Measurements from ENCODE around the gene FAM9C. TPM values are rescaled to one million over a fixed set of nuclear protein-coding genes. Genes with fewer than 3 reads are reported as not detected.
"Not testable (repeated sequence)": the region's sequence is repeated elsewhere in the genome, so short reads cannot be mapped to it uniquely, and the experiment has no call there.

FAM9C gene
- total RNA-seq, 1 donor from 2014 or later, result under 0.01 TPM

GRCh38 chrX:13076176-13076961 lies 31.9 kb upstream of the FAM9C start:
- H3K27me3 ChIP-seq (ENCODE audit: control insufficient read depth in 3 of 3, insufficient read depth in 3 of 3, low read length in 3 of 3), result no peaks in the 10 kb centered on the region
- H3K9me3 ChIP-seq (ENCODE audit: control insufficient read depth in 3 of 3, low read length in 3 of 3), result no peaks in the 10 kb centered on the region
- H3K4me3 ChIP-seq (ENCODE audit: low read length in 3 of 3), result no peak overlapping the region
- H3K4me1 ChIP-seq (ENCODE audit: control insufficient read depth in 3 of 3, insufficient read depth in 3 of 3, low read length in 3 of 3), result no peaks in the 10 kb centered on the region
- H3K9ac ChIP-seq (ENCODE audit: low read depth in 1 of 3, low read length in 3 of 3), result no peak overlapping the region
- no peaks in the 10 kb centered on the region for H3K36me3 ChIP-seq (ENCODE audit: control insufficient read depth in 3 of 3, insufficient read depth in 3 of 3, low read length in 3 of 3)
- H3K27ac ChIP-seq (ENCODE audit: low read depth, low read length), result no peak overlapping the region

- Histone ChIP-seq H3K27me3 (ENCODE audit: control insufficient read depth in 3 of 3, insufficient read depth in 3 of 3, low read length in 3 of 3) (no peaks in the 10 kb centered on the region), H3K36me3 (ENCODE audit: control insufficient read depth in 3 of 3, insufficient read depth in 3 of 3, low read length in 3 of 3) (no peaks in the 10 kb centered on the region), H3K4me3 (ENCODE audit: low read length in 3 of 3) (no peak overlapping the region), H3K9ac (ENCODE audit: low read depth in 1 of 3, low read length in 3 of 3) (no peak overlapping the region), H3K4me1 (ENCODE audit: control insufficient read depth in 3 of 3, insufficient read depth in 3 of 3, low read length in 3 of 3) (no peaks in the 10 kb centered on the region), H3K27ac (ENCODE audit: low read depth, low read length) (no peak overlapping the region), H3K9me3 (ENCODE audit: control insufficient read depth in 3 of 3, low read length in 3 of 3) (no peaks in the 10 kb centered on the region)
Measured at GRCh38 chrX:13074297-13075262, 30.2 kb upstream of the FAM9C start.

GRCh38 chrX:13069771-13070416 lies 25.5 kb upstream of the FAM9C start:
- H3K27ac ChIP-seq (ENCODE audit: low read depth, low read length), result no peak overlapping the region
- H3K36me3 ChIP-seq (ENCODE audit: control insufficient read depth in 3 of 3, insufficient read depth in 3 of 3, low read length in 3 of 3), result no peaks in the 10 kb centered on the region
- H3K4me1 ChIP-seq (ENCODE audit: control insufficient read depth in 3 of 3, insufficient read depth in 3 of 3, low read length in 3 of 3), result no peaks in the 10 kb centered on the region
- H3K4me3 ChIP-seq (ENCODE audit: low read length in 3 of 3), result no peak overlapping the region
- no peaks in the 10 kb centered on the region for H3K27me3 ChIP-seq (ENCODE audit: control insufficient read depth in 3 of 3, insufficient read depth in 3 of 3, low read length in 3 of 3)
- no peak overlapping the region for H3K9ac ChIP-seq (ENCODE audit: low read depth in 1 of 3, low read length in 3 of 3)
- H3K9me3 ChIP-seq (ENCODE audit: control insufficient read depth in 3 of 3, low read length in 3 of 3), result no peaks in the 10 kb centered on the region

- Histone ChIP-seq H3K4me3 (ENCODE audit: low read length in 3 of 3) (no peak overlapping the region), H3K27ac (ENCODE audit: low read depth, low read length) (no peak overlapping the region), H3K9me3 (ENCODE audit: control insufficient read depth in 3 of 3, low read length in 3 of 3) (no peaks in the 10 kb centered on the region), H3K9ac (ENCODE audit: low read depth in 1 of 3, low read length in 3 of 3) (no peak overlapping the region), H3K27me3 (ENCODE audit: control insufficient read depth in 3 of 3, insufficient read depth in 3 of 3, low read length in 3 of 3) (no peaks in the 10 kb centered on the region), H3K4me1 (ENCODE audit: control insufficient read depth in 3 of 3, insufficient read depth in 3 of 3, low read length in 3 of 3) (no peaks in the 10 kb centered on the region), H3K36me3 (ENCODE audit: control insufficient read depth in 3 of 3, insufficient read depth in 3 of 3, low read length in 3 of 3) (no peaks in the 10 kb centered on the region)
Measured at GRCh38 chrX:13068651-13069050, 24.2 kb upstream of the FAM9C start.

- Histone ChIP-seq H3K4me1 (ENCODE audit: control insufficient read depth in 3 of 3, insufficient read depth in 3 of 3, low read length in 3 of 3) (no peaks in the 10 kb centered on the region), H3K27me3 (ENCODE audit: control insufficient read depth in 3 of 3, insufficient read depth in 3 of 3, low read length in 3 of 3) (no peaks in the 10 kb centered on the region), H3K27ac (ENCODE audit: low read depth, low read length) (no peak overlapping the region), H3K9me3 (ENCODE audit: control insufficient read depth in 3 of 3, low read length in 3 of 3) (no peaks in the 10 kb centered on the region), H3K4me3 (ENCODE audit: low read length in 3 of 3) (no peak overlapping the region), H3K9ac (ENCODE audit: low read depth in 1 of 3, low read length in 3 of 3) (no peak overlapping the region), H3K36me3 (ENCODE audit: control insufficient read depth in 3 of 3, insufficient read depth in 3 of 3, low read length in 3 of 3) (no peaks in the 10 kb centered on the region)
Measured at GRCh38 chrX:13067773-13068172, 23.4 kb upstream of the FAM9C start.

GRCh38 chrX:13066391-13066790 lies 22.0 kb upstream of the FAM9C start:
- Histone ChIP-seq H3K9me3 (ENCODE audit: control insufficient read depth in 3 of 3, low read length in 3 of 3) (no peaks in the 10 kb centered on the region), H3K4me3 (ENCODE audit: low read length in 3 of 3) (no peak overlapping the region), H3K36me3 (ENCODE audit: control insufficient read depth in 3 of 3, insufficient read depth in 3 of 3, low read length in 3 of 3) (no peaks in the 10 kb centered on the region), H3K27me3 (ENCODE audit: control insufficient read depth in 3 of 3, insufficient read depth in 3 of 3, low read length in 3 of 3) (no peaks in the 10 kb centered on the region), H3K27ac (ENCODE audit: low read depth, low read length) (no peak overlapping the region), H3K4me1 (ENCODE audit: control insufficient read depth in 3 of 3, insufficient read depth in 3 of 3, low read length in 3 of 3) (no peaks in the 10 kb centered on the region), H3K9ac (ENCODE audit: low read depth in 1 of 3, low read length in 3 of 3) (no peak overlapping the region)

GRCh38 chrX:13064599-13065143 lies 20.3 kb upstream of the FAM9C start:
- Histone ChIP-seq H3K27ac (ENCODE audit: low read depth, low read length) (no peak overlapping the region), H3K9ac (ENCODE audit: low read depth in 1 of 3, low read length in 3 of 3) (no peak overlapping the region)

GRCh38 chrX:13063124-13063523 lies 18.7 kb upstream of the FAM9C start:
- H3K36me3 ChIP-seq (ENCODE audit: control insufficient read depth in 3 of 3, insufficient read depth in 3 of 3, low read length in 3 of 3); H3K9me3 ChIP-seq (ENCODE audit: control insufficient read depth in 3 of 3, low read length in 3 of 3); H3K9ac ChIP-seq (ENCODE audit: low read depth in 1 of 3, low read length in 3 of 3); H3K4me3 ChIP-seq (ENCODE audit: low read length in 3 of 3); H3K27ac ChIP-seq (ENCODE audit: low read depth, low read length); H3K4me1 ChIP-seq (ENCODE audit: control insufficient read depth in 3 of 3, insufficient read depth in 3 of 3, low read length in 3 of 3); H3K27me3 ChIP-seq (ENCODE audit: control insufficient read depth in 3 of 3, insufficient read depth in 3 of 3, low read length in 3 of 3): not testable (repeated sequence)

More at GRCh38 chrX:13064599-13065143, 20.3 kb upstream of the FAM9C start:
- no peak overlapping the region for H3K4me3 ChIP-seq (ENCODE audit: low read length in 3 of 3)
- H3K36me3 ChIP-seq (ENCODE audit: control insufficient read depth in 3 of 3, insufficient read depth in 3 of 3, low read length in 3 of 3), result no peaks in the 10 kb centered on the region
- H3K27me3 ChIP-seq (ENCODE audit: control insufficient read depth in 3 of 3, insufficient read depth in 3 of 3, low read length in 3 of 3), result no peaks in the 10 kb centered on the region
- H3K4me1 ChIP-seq (ENCODE audit: control insufficient read depth in 3 of 3, insufficient read depth in 3 of 3, low read length in 3 of 3), result no peaks in the 10 kb centered on the region
- H3K9me3 ChIP-seq (ENCODE audit: control insufficient read depth in 3 of 3, low read length in 3 of 3), result no peaks in the 10 kb centered on the region

GRCh38 chrX:13062331-13062730 lies 17.9 kb upstream of the FAM9C start:
- H3K9ac ChIP-seq (ENCODE audit: low read depth in 1 of 3, low read length in 3 of 3); H3K27ac ChIP-seq (ENCODE audit: low read depth, low read length); H3K9me3 ChIP-seq (ENCODE audit: control insufficient read depth in 3 of 3, low read length in 3 of 3); H3K4me3 ChIP-seq (ENCODE audit: low read length in 3 of 3); H3K27me3 ChIP-seq (ENCODE audit: control insufficient read depth in 3 of 3, insufficient read depth in 3 of 3, low read length in 3 of 3); H3K36me3 ChIP-seq (ENCODE audit: control insufficient read depth in 3 of 3, insufficient read depth in 3 of 3, low read length in 3 of 3); H3K4me1 ChIP-seq (ENCODE audit: control insufficient read depth in 3 of 3, insufficient read depth in 3 of 3, low read length in 3 of 3): not testable (repeated sequence)

All from skeletal muscle tissue (tissue), 4 donors.